ENCODE measurements around the gene STX10. TPM values are rescaled to one million over a fixed set of nuclear protein-coding genes. Genes with fewer than 3 reads are reported as not detected.

STX10 gene
- total RNA-seq, 6 experiments from 2014 or later = 18.2 to 41.5 (median 23.4) TPM

- no peak for TF ChIP-seq POLR2A (IDR thresholded peaks at IDR 0.05)
- no peak for TF ChIP-seq CTCF (IDR thresholded peaks at IDR 0.05)
- Histone ChIP-seq H3K4me3 (no peak overlapping the region), H3K9me3 (no peaks in the 10 kb centered on the region), H3K36me3 (no peaks in the 10 kb centered on the region), H3K4me1 (peaks cover 0 to 7% (median 0%) of the 10 kb centered on the region in 4 donors), H3K27ac (no peak overlapping the region), H3K27me3 (no peaks in the 10 kb centered on the region)
- no peak for DNase-seq
- intact Hi-C loops (cut with DNase I) = no loop called here
- ATAC-seq = no peak
- WGBS (ENCODE audit: insufficient coverage, low coverage, low lambda C conversion rate, missing lambda C conversion rate) = 95% methylated on average over 7 of the region's 8 CpGs
Measured at GRCh38 chr19:13176345-13176744, 26.2 kb upstream of the STX10 start.

- DNase-seq (no peak), ATAC-seq (no peak)
- TF ChIP-seq POLR2A (IDR thresholded peaks at IDR 0.05) (no peak), CTCF (IDR thresholded peaks at IDR 0.05) (no peak)
- Histone ChIP-seq H3K27me3 (no peaks in the 10 kb centered on the region), H3K4me1 (peaks cover 0 to 6% (median under 1%) of the 10 kb centered on the region in 4 donors), H3K4me3 (no peak overlapping the region), H3K36me3 (no peaks in the 10 kb centered on the region), H3K27ac (no peak overlapping the region), H3K9me3 (no peaks in the 10 kb centered on the region)
- intact Hi-C loops (cut with DNase I) = no loop called here
- 90% methylated on average over 4 of the region's 12 CpGs for WGBS (ENCODE audit: insufficient coverage, low coverage, low lambda C conversion rate, missing lambda C conversion rate)
Measured at GRCh38 chr19:13173139-13173737, 23.1 kb upstream of the STX10 start.

GRCh38 chr19:13172346-13173138 is 22.4 kb upstream of the STX10 start:
- Histone ChIP-seq H3K9me3 (no peaks in the 10 kb centered on the region), H3K27ac (peak overlapping the region in 1 of 3 donors; percentile 48), H3K27me3 (no peaks in the 10 kb centered on the region), H3K4me3 (no peak overlapping the region), H3K36me3 (no peaks in the 10 kb centered on the region), H3K4me1 (peaks cover 0 to 6% (median 2%) of the 10 kb centered on the region in 4 donors)
- WGBS (ENCODE audit: insufficient coverage, low coverage, low lambda C conversion rate, missing lambda C conversion rate) = 60% methylated on average over 7 of the region's 18 CpGs
- DNase-seq (peak; percentile 68 to 86 (median 70)), ATAC-seq (peak in 2 of 4 donors; percentile 29 to 39)
- intact Hi-C loops (cut with DNase I) = no loop called here
- TF ChIP-seq POLR2A (IDR thresholded peaks at IDR 0.05) (no peak), CTCF (IDR thresholded peaks at IDR 0.05) (no peak)

GRCh38 chr19:13171146-13171545 is 21.0 kb upstream of the STX10 start:
- no peak for TF ChIP-seq CTCF (IDR thresholded peaks at IDR 0.05)
- no peak for TF ChIP-seq POLR2A (IDR thresholded peaks at IDR 0.05)
- DNase-seq = no peak
- intact Hi-C loops (cut with DNase I) = no loop called here
- WGBS (ENCODE audit: insufficient coverage, low coverage, low lambda C conversion rate, missing lambda C conversion rate) = 98% methylated on average over 5 of the region's 7 CpGs
- ATAC-seq = no peak
- no peak overlapping the region for H3K4me3 ChIP-seq
- H3K27ac ChIP-seq = no peak overlapping the region
- no peaks in the 10 kb centered on the region for H3K36me3 ChIP-seq
- peaks cover 0 to 17% (median 6%) of the 10 kb centered on the region in 4 donors for H3K4me1 ChIP-seq
- H3K9me3 ChIP-seq = no peaks in the 10 kb centered on the region
- no peaks in the 10 kb centered on the region for H3K27me3 ChIP-seq
